Endothelial cell of umbilical vein (primary cell): Measurements from ENCODE around the gene CUL2. TPM values are rescaled to one million over a fixed set of nuclear protein-coding genes. Genes with fewer than 3 reads are reported as not detected.

Source experiments
- BruUV-seq: library from RNA; stranded (reverse); fragments of 400-500 nt; replicated peaks from 2 replicates; lab custom pipeline; 2021; lab: Mats Ljungman, UMichigan
- CTCF ChIA-PET: fragments of 300-600, 350-600 bp; sonication (Branson Sonifier 250); formaldehyde crosslinking; loops from one replicate; lab custom pipeline; 2021; ENCODE audit warnings: antibody characterized with exemption, inconsistent platforms; lab: Charles Lee
- POLR2A ChIA-PET: fragments of 300-600, 350-600 bp; sonication (Branson Sonifier 250); formaldehyde crosslinking; loops from one replicate; lab custom pipeline; 2021; ENCODE audit warnings: antibody characterized with exemption, inconsistent platforms; lab: Charles Lee
- DNase-seq: peaks from one replicate; pipeline ENCODE4 v3.0.0-alpha.2; 2011; ENCODE audit warnings: low read depth, low spot score
- FAIRE-seq: peaks from 2 replicates; lab custom pipeline; 2011; peaks lifted over from hg19 to GRCh38; lab: Jason Lieb, UNC
- H2AFZ ChIP-seq: 2 replicates; pipeline ENCODE4 v1.6.0; 2012; ENCODE audit warnings: low read depth, low read length, control low read depth, inconsistent platforms
- H3K27ac ChIP-seq: 2 replicates; pipeline ENCODE4 v1.5.1; 2011; ENCODE audit warnings: low read depth, mild to moderate bottlenecking, control low read depth, low read length, moderate library complexity; ENCODE audit not compliant: insufficient read depth
- H3K27me3 ChIP-seq, 2 experiments: 2 replicates each; pipeline versions ENCODE4 v1.6.0 to v1.6.1; 2011; ENCODE audit warnings: low read length in 2 of 2, mixed read lengths in 1 of 2; ENCODE audit not compliant: control insufficient read depth in 2 of 2, insufficient read depth in 2 of 2
- H3K36me3 ChIP-seq, 2 experiments: 2 replicates in 1 of 2; 3 replicates in 1 of 2; pipeline ENCODE4 v1.5.1; 2011; ENCODE audit warnings: low read length in 2 of 2, mild to moderate bottlenecking in 1 of 2, moderate library complexity in 1 of 2; ENCODE audit not compliant: control insufficient read depth in 2 of 2, insufficient read depth in 2 of 2; ENCODE audit errors: extremely low read depth in 1 of 2
- H3K4me1 ChIP-seq: 3 replicates; pipeline ENCODE4 v1.5.1; 2011; ENCODE audit warnings: mild to moderate bottlenecking, low read length; ENCODE audit not compliant: control insufficient read depth, insufficient read depth; ENCODE audit errors: extremely low read depth
- H3K4me2 ChIP-seq: 2 replicates; pipeline ENCODE4 v1.6.1; 2011; ENCODE audit warnings: low read length, control low read depth, mixed read lengths; ENCODE audit not compliant: insufficient read depth
- H3K4me3 ChIP-seq, 3 experiments: fragments of 200-600 bp in 1 of 3; sonication (generic), shearing (Covaris generic) in 1 of 3; replicated peaks in 1 of 3; 2 replicates each; pipeline ENCODE4 v1.5.1; 2011 to 2016; ENCODE audit warnings: control low read depth in 3 of 3, low read length in 3 of 3, mild to moderate bottlenecking in 2 of 3, inconsistent platforms in 1 of 3, low read depth in 1 of 3, moderate library complexity in 1 of 3; ENCODE audit not compliant: insufficient read depth in 1 of 3
- H3K79me2 ChIP-seq: 2 replicates; pipeline ENCODE4 v1.6.0; 2012; ENCODE audit warnings: low read length, inconsistent platforms; ENCODE audit not compliant: control insufficient read depth, insufficient read depth
- H3K9ac ChIP-seq: replicated peaks from 2 replicates; pipeline ENCODE3; 2011; ENCODE audit warnings: low read length, control low read depth; ENCODE audit not compliant: insufficient read depth; ENCODE audit errors: extremely low read depth
- H3K9me1 ChIP-seq: replicated peaks from 3 replicates; pipeline ENCODE4 v1.6.0; 2011; ENCODE audit warnings: mild to moderate bottlenecking, low read length; ENCODE audit not compliant: control insufficient read depth, insufficient read depth; ENCODE audit errors: extremely low read depth
- H3K9me3 ChIP-seq: replicated peaks from 2 replicates; pipeline ENCODE4 v1.5.1; 2012; ENCODE audit warnings: low read length, inconsistent platforms; ENCODE audit not compliant: control insufficient read depth, insufficient read depth
- H4K20me1 ChIP-seq: replicated peaks from 2 replicates; pipeline ENCODE3; 2011; ENCODE audit warnings: mild to moderate bottlenecking, low read length; ENCODE audit not compliant: control insufficient read depth, insufficient read depth; ENCODE audit errors: extremely low read depth
- CTCF ChIP-seq, 2 donors: IDR thresholded peaks; 1 replicate in 1 of 2; 2 replicates in 1 of 2; pipeline ENCODE4 v1.5.1; 2011; ENCODE audit warnings: low read length in 2 of 2, mild to moderate bottlenecking in 2 of 2, moderate library complexity in 2 of 2, control low read depth in 1 of 2, inconsistent platforms in 1 of 2, low read depth in 1 of 2; ENCODE audit not compliant: insufficient read depth in 1 of 2; ENCODE audit errors: extremely low read depth in 1 of 2
- FOS ChIP-seq: IDR thresholded peaks from 2 replicates; pipeline ENCODE4 v1.6.1; 2011; ENCODE audit warnings: mild to moderate bottlenecking, low read length, moderate library complexity, borderline replicate concordance; ENCODE audit not compliant: insufficient read depth
- GATA2 ChIP-seq: IDR thresholded peaks from 2 replicates; pipeline ENCODE4 v1.7.0; 2011; ENCODE audit warnings: low read depth, mild to moderate bottlenecking, moderate library complexity, mixed read lengths, low read length; ENCODE audit not compliant: insufficient read length, insufficient read depth
- JUN ChIP-seq: IDR thresholded peaks from 2 replicates; pipeline ENCODE4 v1.6.1; 2011; ENCODE audit warnings: borderline replicate concordance, low read depth; ENCODE audit not compliant: insufficient read length, insufficient read depth
- MAX ChIP-seq: IDR thresholded peaks from 2 replicates; pipeline ENCODE4 v1.6.1; 2011; ENCODE audit not compliant: insufficient read depth, insufficient read length
- POLR2A ChIP-seq: IDR thresholded peaks from 2 replicates; pipeline ENCODE4 v1.6.1; 2012; ENCODE audit warnings: low read depth, mild to moderate bottlenecking, control low read depth, low read length
- POLR2AphosphoS5 ChIP-seq: IDR thresholded peaks from 2 replicates; pipeline ENCODE4 v1.6.1; 2012; ENCODE audit warnings: low read depth, mild to moderate bottlenecking, control low read depth, low read length, moderate library complexity; ENCODE audit not compliant: insufficient read depth
- dilution Hi-C: fragments of 300-500 bp; cut with MboI; formaldehyde crosslinking; loops from one replicate; pipeline ENCODE4 v1.15.0; 2019; ENCODE audit warnings: low sequenced_read_pairs; ENCODE audit not compliant: extremely low pct_ligation_motif_present
- intact Hi-C: fragments of 100-400 bp; cut with micrococcal nuclease; formaldehyde crosslinking; loops from one replicate; pipeline ENCODE4 v1.10.0; 2022
- polyA plus RNA-seq, 4 experiments: library from polyadenylated mRNA; depleted of rRNA in 3 of 4; stranded (reverse) in 3 of 4; unstranded in 1 of 4; fragments of >200 nt; gene quantifications; 2 replicates each; pipeline versions ENCODE4 v1.2.1 to v1.2.3, GENCODE V29; 2011 to 2012; ENCODE audit warnings: missing spikeins in 1 of 4
- total RNA-seq: library from RNA; stranded (reverse); gene quantifications from 2 replicates; pipeline ENCODE4 v1.2.3, GENCODE V29; 2021

CUL2 gene
- total and polyA plus RNA-seq, 2 donors (not counting 3 experiments of a cell fraction or from before 2014, with no cell fraction given): 11.6 to 45.3 TPM

DNA sequence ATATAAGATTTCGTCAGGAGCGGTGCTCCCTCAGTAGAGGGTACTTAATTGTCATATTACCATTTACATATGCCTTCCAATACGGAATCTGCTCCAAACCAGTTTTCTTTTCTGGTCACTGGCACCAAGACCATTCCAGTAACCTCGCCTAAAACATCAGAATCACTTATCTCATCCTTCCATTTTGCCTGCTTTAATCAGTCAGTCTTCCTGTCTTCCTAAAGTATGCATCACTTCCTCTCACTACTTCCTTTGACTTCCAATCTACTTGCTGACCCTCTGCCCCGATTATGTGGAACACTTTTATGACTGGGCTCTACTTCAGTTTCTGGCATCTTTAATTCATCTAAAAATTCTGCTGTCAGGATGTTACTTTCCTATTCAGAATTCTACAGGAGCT is 33.5 kb downstream of the CUL2 start:
- Histone ChIP-seq H4K20me1 (no peaks in the 10 kb centered on the region), H3K27me3 (no peaks in the 10 kb centered on the region), H2AFZ (peak overlapping the region; percentile 31), H3K36me3 (peaks cover 0 to 8% of the 10 kb centered on the region in 2 experiments), H3K9me3 (no peaks in the 10 kb centered on the region), H3K4me1 (peaks cover 43% of the 10 kb centered on the region), H3K4me3 (peak overlapping the region in 1 of 3 experiments; percentile 53), H3K9me1 (no peaks in the 10 kb centered on the region), H3K79me2 (peaks cover 13% of the 10 kb centered on the region), H3K9ac (peak overlapping the region; percentile 82), H3K4me2 (peak overlapping the region; percentile 96), H3K27ac (peak overlapping the region; percentile 97)
- intact Hi-C loops: no loop called here
- ChIA-PET POLR2A (no interaction called here), CTCF (interaction anchor here (1.2 to 2.3 kb wide), 4 partner anchors 12 to 62 kb away, joined by 5 to 13 read pairs (median 10); no protein-coding TSS in a partner anchor)
- peak; percentile 79 for FAIRE-seq
- no TSS peak for BruUV-seq
- dilution Hi-C loops: no loop called here
- peak; percentile 73 for DNase-seq
- peak; percentile 89 for TF ChIP-seq FOS
- no peak for TF ChIP-seq CTCF (IDR thresholded peaks at IDR 0.05; ENCODE audit: extremely low read depth in 1 of 2, insufficient read depth in 1 of 2, low read depth in 1 of 2, low read length in 2 of 2)
- no peak for TF ChIP-seq MAX
- TF ChIP-seq GATA2: peak; percentile 95
- peak; percentile 74 for TF ChIP-seq POLR2A
- TF ChIP-seq POLR2AphosphoS5: peak; percentile 88
- peak; percentile 89 for TF ChIP-seq JUN
